Measurements from ENCODE around the gene MKRN2OS. TPM values are rescaled to one million over a fixed set of nuclear protein-coding genes. Genes with fewer than 3 reads are reported as not detected.

Gene MKRN2OS, protein sequence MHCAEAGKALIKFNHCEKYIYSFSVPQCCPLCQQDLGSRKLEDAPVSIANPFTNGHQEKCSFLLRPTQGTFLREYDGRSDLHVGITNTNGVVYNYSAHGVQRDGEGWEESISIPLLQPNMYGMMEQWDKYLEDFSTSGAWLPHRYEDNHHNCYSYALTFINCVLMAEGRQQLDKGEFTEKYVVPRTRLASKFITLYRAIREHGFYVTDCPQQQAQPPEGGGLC
- total RNA-seq = not detected in 2 replicates

DNA sequence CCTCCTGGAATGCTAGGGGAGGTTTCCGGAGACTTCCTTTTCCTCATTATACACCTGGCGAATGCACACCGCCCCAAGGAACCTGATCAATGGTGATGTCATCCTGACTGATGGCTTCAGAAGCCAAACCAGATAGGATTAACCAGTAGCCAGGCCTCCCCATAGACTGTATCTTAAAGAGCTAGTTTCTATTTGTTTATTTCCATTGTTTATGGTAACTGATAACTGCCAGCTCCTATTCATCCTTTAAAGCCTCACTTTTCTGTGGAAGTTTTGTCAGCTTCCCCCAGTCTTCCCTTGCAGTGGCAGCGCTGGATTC lies at the start of gene MKRN2OS:
TSS of gene MKRN2OS (minus strand) at position 27 of the 319 bp plus-strand sequence. CDS start 35 bp downstream, outside the sequence.

DNA sequence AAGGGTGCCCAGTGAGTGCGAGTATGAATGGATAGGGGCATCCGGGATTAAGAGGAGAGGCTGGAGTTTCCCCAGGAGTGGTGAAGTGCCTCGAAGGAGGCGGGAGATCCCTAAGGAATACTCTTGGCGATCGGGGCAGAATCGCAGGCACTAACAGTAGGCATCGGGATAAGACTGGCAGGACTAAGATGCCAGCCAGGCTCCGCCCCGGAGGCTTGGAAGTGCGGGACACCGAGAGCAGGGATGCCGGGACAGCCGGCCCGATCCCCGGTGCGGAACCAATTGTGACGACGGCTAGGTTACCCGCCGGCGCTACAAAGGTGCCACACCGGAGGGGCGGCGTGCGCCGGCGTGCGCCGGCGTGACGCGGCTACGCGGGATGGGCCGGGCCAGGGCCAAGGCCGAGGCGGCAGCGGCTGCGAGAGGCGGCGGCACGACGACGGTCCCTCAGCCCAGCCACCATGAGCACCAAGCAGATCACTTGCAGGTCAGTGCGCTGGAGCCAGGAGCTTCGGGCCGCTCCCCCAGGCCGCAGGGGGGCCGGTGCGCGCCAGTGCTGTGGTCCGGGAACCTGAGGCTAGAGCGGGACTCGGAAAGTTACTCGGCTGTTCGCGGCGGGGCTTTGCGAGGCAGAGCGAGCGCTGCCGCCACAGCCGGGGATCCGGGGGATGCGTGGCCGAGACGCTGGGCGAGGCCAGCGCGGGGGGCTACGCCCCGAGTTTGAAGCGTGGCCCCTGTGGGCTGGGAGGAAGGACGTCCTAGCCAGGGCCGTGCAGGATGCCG lies 11.6 kb upstream of the MKRN2OS start, which contains the start of gene MKRN2:
TSS of gene MKRN2 (plus strand) at position 398 of the 783 bp plus-strand sequence. CDS start at position 462, 64 bp downstream.

Other genes starting within 250 kb of the MKRN2OS start
- gene TSEN2, start 61.0 kb downstream of the MKRN2OS start, total RNA-seq = 10.8 and 13.1 TPM in 2 replicates
- gene MKRN2, start 11.6 kb upstream of the MKRN2OS start, total RNA-seq = 31.5 and 34.1 TPM in 2 replicates
- gene RAF1, start 118.6 kb upstream of the MKRN2OS start, total RNA-seq = 96.1 and 114 TPM in 2 replicates
- gene TMEM40, start 213.8 kb upstream of the MKRN2OS start, total RNA-seq = not detected in 2 replicates

Data from smooth muscle cell of bladder (primary cell).